ENCODE data around the gene STAG3.
"Not testable (repeated sequence)": the region's sequence is repeated elsewhere in the genome, so short reads cannot be mapped to it uniquely, and the experiment has no call there.

The STAG3 gene

GRCh38 chr7:100192969-100193368, 15.3 kb downstream of the STAG3 start:
- WGBS (ENCODE audit: insufficient coverage, insufficient read length) = no CpG with 5 or more reads among the region's 3 CpGs
- Histone ChIP-seq H3K27ac (ENCODE audit: low read length) (no peak overlapping the region), H3K27me3 (ENCODE audit: control insufficient read depth, insufficient read depth, low read length) (no peaks in the 10 kb centered on the region), H3K4me3 (ENCODE audit: low read length) (no peak overlapping the region), H3K4me1 (ENCODE audit: control insufficient read depth, insufficient read depth, low read length) (no peaks in the 10 kb centered on the region), H3K36me3 (ENCODE audit: control insufficient read depth, insufficient read depth, low read length) (no peaks in the 10 kb centered on the region), H3K9me3 (ENCODE audit: control insufficient read depth, insufficient read depth, low read length) (no peaks in the 10 kb centered on the region)
- no peak for DNase-seq (ENCODE audit: low read depth, low spot score)

- no peak for DNase-seq (ENCODE audit: low read depth, low spot score)
- Histone ChIP-seq H3K27me3 (ENCODE audit: control insufficient read depth, insufficient read depth, low read length) (no peaks in the 10 kb centered on the region), H3K9me3 (ENCODE audit: control insufficient read depth, insufficient read depth, low read length) (no peaks in the 10 kb centered on the region), H3K4me3 (ENCODE audit: low read length) (no peak overlapping the region), H3K27ac (ENCODE audit: low read length) (no peak overlapping the region), H3K36me3 (ENCODE audit: control insufficient read depth, insufficient read depth, low read length) (no peaks in the 10 kb centered on the region), H3K4me1 (ENCODE audit: control insufficient read depth, insufficient read depth, low read length) (no peaks in the 10 kb centered on the region)
- WGBS (ENCODE audit: insufficient coverage, insufficient read length) = no CpG with 5 or more reads among the region's 2 CpGs
Measured at GRCh38 chr7:100195222-100195621, 17.5 kb downstream of the STAG3 start.

- not testable (repeated sequence) for DNase-seq (ENCODE audit: low read depth, low spot score); H3K4me1 ChIP-seq (ENCODE audit: control insufficient read depth, insufficient read depth, low read length); H3K36me3 ChIP-seq (ENCODE audit: control insufficient read depth, insufficient read depth, low read length); H3K9me3 ChIP-seq (ENCODE audit: control insufficient read depth, insufficient read depth, low read length); H3K27ac ChIP-seq (ENCODE audit: low read length); H3K27me3 ChIP-seq (ENCODE audit: control insufficient read depth, insufficient read depth, low read length); H3K4me3 ChIP-seq (ENCODE audit: low read length)
- no CpG with 5 or more reads among the region's 6 CpGs for WGBS (ENCODE audit: insufficient coverage, insufficient read length)
Measured at GRCh38 chr7:100195901-100196322, 18.2 kb downstream of the STAG3 start.

- H3K9me3 ChIP-seq (ENCODE audit: control insufficient read depth, insufficient read depth, low read length) = no peaks in the 10 kb centered on the region
- no peak overlapping the region for H3K27ac ChIP-seq (ENCODE audit: low read length)
- WGBS (ENCODE audit: insufficient coverage, insufficient read length) = no CpG with 5 or more reads among the region's 10 CpGs
- DNase-seq (ENCODE audit: low read depth, low spot score) = no peak
- H3K36me3 ChIP-seq (ENCODE audit: control insufficient read depth, insufficient read depth, low read length) = no peaks in the 10 kb centered on the region
- H3K4me3 ChIP-seq (ENCODE audit: low read length) = no peak overlapping the region
- H3K27me3 ChIP-seq (ENCODE audit: control insufficient read depth, insufficient read depth, low read length) = no peaks in the 10 kb centered on the region
- 0 out of 2 replicates have a peak, but pooled peaks cover 2% of the 10 kb centered on the region for H3K4me1 ChIP-seq (ENCODE audit: control insufficient read depth, insufficient read depth, low read length)
Measured at GRCh38 chr7:100198266-100198665, 20.5 kb downstream of the STAG3 start.

- H3K27me3 ChIP-seq (ENCODE audit: control insufficient read depth, insufficient read depth, low read length) = no peaks in the 10 kb centered on the region
- H3K27ac ChIP-seq (ENCODE audit: low read length) = no peak overlapping the region
Measured at GRCh38 chr7:100200693-100201092, 23.0 kb downstream of the STAG3 start.

GRCh38 chr7:100204454-100204853, 26.7 kb downstream of the STAG3 start:
- 0 out of 2 replicates have a peak, but pooled peaks cover 2% of the 10 kb centered on the region for H3K4me1 ChIP-seq (ENCODE audit: control insufficient read depth, insufficient read depth, low read length)
- no CpG with 5 or more reads among the region's 9 CpGs for WGBS (ENCODE audit: insufficient coverage, insufficient read length)
- no peaks in the 10 kb centered on the region for H3K27me3 ChIP-seq (ENCODE audit: control insufficient read depth, insufficient read depth, low read length)

More at GRCh38 chr7:100200693-100201092, 23.0 kb downstream of the STAG3 start:
- DNase-seq (ENCODE audit: low read depth, low spot score) = no peak
- Histone ChIP-seq H3K9me3 (ENCODE audit: control insufficient read depth, insufficient read depth, low read length) (no peaks in the 10 kb centered on the region), H3K36me3 (ENCODE audit: control insufficient read depth, insufficient read depth, low read length) (no peaks in the 10 kb centered on the region), H3K4me1 (ENCODE audit: control insufficient read depth, insufficient read depth, low read length) (0 out of 2 replicates have a peak, but pooled peaks cover 2% of the 10 kb centered on the region), H3K4me3 (ENCODE audit: low read length) (no peak overlapping the region)
- no CpG with 5 or more reads among the region's 11 CpGs for WGBS (ENCODE audit: insufficient coverage, insufficient read length)

GRCh38 chr7:100208911-100209408, 31.2 kb downstream of the STAG3 start:
- Histone ChIP-seq H3K9me3 (ENCODE audit: control insufficient read depth, insufficient read depth, low read length) (no peaks in the 10 kb centered on the region), H3K36me3 (ENCODE audit: control insufficient read depth, insufficient read depth, low read length) (no peaks in the 10 kb centered on the region), H3K4me3 (ENCODE audit: low read length) (no peak overlapping the region), H3K27me3 (ENCODE audit: control insufficient read depth, insufficient read depth, low read length) (no peaks in the 10 kb centered on the region; the same call in 1 of the 2 replicates), H3K27ac (ENCODE audit: low read length) (no peak overlapping the region), H3K4me1 (ENCODE audit: control insufficient read depth, insufficient read depth, low read length) (no peaks in the 10 kb centered on the region)
- WGBS (ENCODE audit: insufficient coverage, insufficient read length) = no CpG with 5 or more reads among the region's 6 CpGs
- DNase-seq (ENCODE audit: low read depth, low spot score) = no peak

More at GRCh38 chr7:100204454-100204853, 26.7 kb downstream of the STAG3 start:
- Histone ChIP-seq H3K9me3 (ENCODE audit: control insufficient read depth, insufficient read depth, low read length) (no peaks in the 10 kb centered on the region), H3K4me3 (ENCODE audit: low read length) (no peak overlapping the region), H3K27ac (ENCODE audit: low read length) (no peak overlapping the region), H3K36me3 (ENCODE audit: control insufficient read depth, insufficient read depth, low read length) (no peaks in the 10 kb centered on the region)
- no peak for DNase-seq (ENCODE audit: low read depth, low spot score)

GRCh38 chr7:100209493-100209892, 31.8 kb downstream of the STAG3 start:
- Histone ChIP-seq H3K4me1 (ENCODE audit: control insufficient read depth, insufficient read depth, low read length) (no peaks in the 10 kb centered on the region), H3K27ac (ENCODE audit: low read length) (no peak overlapping the region), H3K27me3 (ENCODE audit: control insufficient read depth, insufficient read depth, low read length) (no peaks in the 10 kb centered on the region; the same call in 1 of the 2 replicates), H3K4me3 (ENCODE audit: low read length) (no peak overlapping the region), H3K36me3 (ENCODE audit: control insufficient read depth, insufficient read depth, low read length) (no peaks in the 10 kb centered on the region), H3K9me3 (ENCODE audit: control insufficient read depth, insufficient read depth, low read length) (no peaks in the 10 kb centered on the region)
- no peak for DNase-seq (ENCODE audit: low read depth, low spot score)
- no CpG with 5 or more reads among the region's 6 CpGs for WGBS (ENCODE audit: insufficient coverage, insufficient read length)

- no peaks in the 10 kb centered on the region; the same call in 1 of the 2 replicates for H3K27me3 ChIP-seq (ENCODE audit: control insufficient read depth, insufficient read depth, low read length)
- no peak overlapping the region for H3K4me3 ChIP-seq (ENCODE audit: low read length)
- no peak for DNase-seq (ENCODE audit: low read depth, low spot score)
- no peaks in the 10 kb centered on the region for H3K36me3 ChIP-seq (ENCODE audit: control insufficient read depth, insufficient read depth, low read length)
- no peaks in the 10 kb centered on the region for H3K4me1 ChIP-seq (ENCODE audit: control insufficient read depth, insufficient read depth, low read length)
- H3K9me3 ChIP-seq (ENCODE audit: control insufficient read depth, insufficient read depth, low read length) = no peaks in the 10 kb centered on the region
- no CpG with 5 or more reads among the region's 5 CpGs for WGBS (ENCODE audit: insufficient coverage, insufficient read length)
- H3K27ac ChIP-seq (ENCODE audit: low read length) = no peak overlapping the region
Measured at GRCh38 chr7:100210805-100211204, 33.1 kb downstream of the STAG3 start.

- Histone ChIP-seq H3K27me3 (ENCODE audit: control insufficient read depth, insufficient read depth, low read length) (no peaks in the 10 kb centered on the region; the same call in 1 of the 2 replicates), H3K4me1 (ENCODE audit: control insufficient read depth, insufficient read depth, low read length) (no peaks in the 10 kb centered on the region)
- whole genome bisulfite sequencing (ENCODE audit: insufficient coverage, insufficient read length) = no CpG with 5 or more reads among the region's 7 CpGs
Measured at GRCh38 chr7:100211342-100211780, 33.6 kb downstream of the STAG3 start.

More at GRCh38 chr7:100211342-100211780, 33.6 kb downstream of the STAG3 start:
- H3K9me3 ChIP-seq (ENCODE audit: control insufficient read depth, insufficient read depth, low read length) = no peaks in the 10 kb centered on the region
- H3K27ac ChIP-seq (ENCODE audit: low read length) = no peak overlapping the region
- H3K4me3 ChIP-seq (ENCODE audit: low read length) = no peak overlapping the region
- DNase-seq (ENCODE audit: low read depth, low spot score) = no peak
- H3K36me3 ChIP-seq (ENCODE audit: control insufficient read depth, insufficient read depth, low read length) = no peaks in the 10 kb centered on the region

Measured in iPS DF 6.9 (cell line).